K562 (cell line): ENCODE data around the gene C4BPB. TPM values are rescaled to one million over a fixed set of nuclear protein-coding genes. Genes with fewer than 3 reads are reported as not detected.

ENCODE experiments used
- FOXP4 ChIP-seq: sonication (generic); formaldehyde crosslinking; IDR thresholded peaks from 2 replicates; pipeline ENCODE4 v1.8.0; 2022; ENCODE audit warnings: mild to moderate bottlenecking, missing genetic modification reagents, borderline replicate concordance
- GATAD2B ChIP-seq: fragments of 450-650 bp; IDR thresholded peaks from 2 replicates; pipeline ENCODE4 v1.6.1; 2017; ENCODE audit warnings: mild to moderate bottlenecking, borderline replicate concordance
- HLTF ChIP-seq: fragments of 450-650 bp; IDR thresholded peaks from 2 replicates; pipeline ENCODE4 v1.6.1; 2016
- MITF ChIP-seq: IDR thresholded peaks from 2 replicates; pipeline ENCODE4 v1.6.1; 2014; ENCODE audit warnings: antibody characterized with exemption
- NCOR1 ChIP-seq: fragments of 450-650 bp; IDR thresholded peaks from 2 replicates; pipeline ENCODE4 v1.6.1; 2016; ENCODE audit warnings: mild to moderate bottlenecking, moderate library complexity
- POLR2B ChIP-seq: fragments of 450-650 bp; IDR thresholded peaks from 2 replicates; pipeline ENCODE4 v1.6.1; 2018; ENCODE audit warnings: low read depth; ENCODE audit not compliant: partially characterized antibody
- POLR2H ChIP-seq: IDR thresholded peaks from 2 replicates; pipeline ENCODE4 v1.6.1; 2016; ENCODE audit warnings: missing genetic modification characterization, low read depth, mild to moderate bottlenecking, control low read depth, missing compliant biosample characterization, moderate library complexity
- RAD21 ChIP-seq, 2 experiments: fragments of 250-450 bp in 1 of 2; fragments of 450-650 bp in 1 of 2; sonication (Bioruptor Pico) in 1 of 2; formaldehyde crosslinking in 1 of 2; IDR thresholded peaks in 1 of 2; conservative IDR thresholded peaks in 1 of 2; 2 replicates each; pipeline versions ENCODE4 v1.4.0 to v1.8.0; 2020 to 2022; ENCODE audit warnings: mild to moderate bottlenecking in 2 of 2, moderate library complexity in 1 of 2
- SIN3B ChIP-seq: fragments of 450-650 bp; IDR thresholded peaks from 2 replicates; pipeline ENCODE4 v1.6.1; 2017; ENCODE audit warnings: low read depth, mild to moderate bottlenecking, moderate library complexity
- SMARCA4 ChIP-seq: fragments of 450-650 bp; IDR thresholded peaks from 2 replicates; pipeline ENCODE4 v1.6.1; 2016
- TCF3 ChIP-seq: sonication (generic); formaldehyde crosslinking; IDR thresholded peaks from 2 replicates; pipeline ENCODE4 v1.4.0; 2020; ENCODE audit warnings: mild to moderate bottlenecking, missing genetic modification reagents
- ZBTB17 ChIP-seq: fragments of 450-650 bp; formaldehyde crosslinking; IDR thresholded peaks from 2 replicates; pipeline ENCODE4 v1.4.0; 2020; ENCODE audit warnings: mild to moderate bottlenecking
- ZNF76 ChIP-seq: fragments of 250-450 bp; sonication (Bioruptor Pico); IDR thresholded peaks from 2 replicates; pipeline ENCODE4 v1.4.0; 2020; ENCODE audit warnings: mild to moderate bottlenecking, moderate library complexity, borderline replicate concordance
- polyA plus RNA-seq, 8 experiments: library from polyadenylated mRNA; depleted of rRNA in 4 of 8; stranded (reverse) in 5 of 8; unstranded in 3 of 8; fragments of >200 nt; fragmentation: Nextera tagmentation in 2 of 8; fragmentation: Illumina TruSeq in 1 of 8; extraction: Ambion mirVana in 2 of 8; extraction: Trizol in 1 of 8; gene quantifications; 2 replicates each; pipeline versions ENCODE4 v1.2.1 to v1.2.3, GENCODE V29; 2011 to 2014; ENCODE audit warnings: inconsistent platforms in 1 of 8, missing spikeins in 1 of 8
- total RNA-seq, 7 experiments: library from RNA; depleted of rRNA in 6 of 7; stranded (reverse); fragments of >200 nt in 6 of 7; fragmentation: Illumina TruSeq in 2 of 7; extraction: Trizol in 2 of 7; gene quantifications; 2 replicates each; pipeline versions ENCODE4 v1.2.1 to v1.2.3, GENCODE V29; 2011 to 2021; ENCODE audit warnings: low replicate concordance in 1 of 7
- TF ChIP-seq, protein P1 (sequence below): sonication (generic); formaldehyde crosslinking; IDR thresholded peaks from 2 replicates; pipeline ENCODE4 v1.8.1; 2023; ENCODE audit warnings: mild to moderate bottlenecking, missing genetic modification reagents

Gene C4BPB
- total and polyA plus RNA-seq, 9 of the 15 experiments (the other 6 are each of a cell fraction or from before 2014, with no cell fraction given): not detected

- TF ChIP-seq MITF: peak; percentile 93
- peak; percentile 25; the same call in 1 of the 2 replicates for TF ChIP-seq ZNF76 (CRISPR knock-in tag)
- TF ChIP-seq SMARCA4: 0 out of 2 replicates have a peak, but pooled peaks have one; percentile 17
- no peak; the same call in 1 of the 2 replicates for TF ChIP-seq TCF3 (CRISPR knock-in tag)
- TF ChIP-seq NCOR1: no peak
- 0 out of 4 replicates have a peak, but pooled peaks of 1 of the 2 experiments have one; percentile 7 for TF ChIP-seq RAD21 (CRISPR knock-in tag; conservative IDR thresholded peaks at IDR 0.05 in 1 of 2, IDR thresholded peaks at IDR 0.05 in 1 of 2)
- TF ChIP-seq FOXP4 (CRISPR knock-in tag): 0 out of 2 replicates have a peak, but pooled peaks have one; percentile 22
- peak; percentile 39; the same call in 1 of the 2 replicates for TF ChIP-seq ZBTB17 (CRISPR knock-in tag)
- TF ChIP-seq, protein P1, sequence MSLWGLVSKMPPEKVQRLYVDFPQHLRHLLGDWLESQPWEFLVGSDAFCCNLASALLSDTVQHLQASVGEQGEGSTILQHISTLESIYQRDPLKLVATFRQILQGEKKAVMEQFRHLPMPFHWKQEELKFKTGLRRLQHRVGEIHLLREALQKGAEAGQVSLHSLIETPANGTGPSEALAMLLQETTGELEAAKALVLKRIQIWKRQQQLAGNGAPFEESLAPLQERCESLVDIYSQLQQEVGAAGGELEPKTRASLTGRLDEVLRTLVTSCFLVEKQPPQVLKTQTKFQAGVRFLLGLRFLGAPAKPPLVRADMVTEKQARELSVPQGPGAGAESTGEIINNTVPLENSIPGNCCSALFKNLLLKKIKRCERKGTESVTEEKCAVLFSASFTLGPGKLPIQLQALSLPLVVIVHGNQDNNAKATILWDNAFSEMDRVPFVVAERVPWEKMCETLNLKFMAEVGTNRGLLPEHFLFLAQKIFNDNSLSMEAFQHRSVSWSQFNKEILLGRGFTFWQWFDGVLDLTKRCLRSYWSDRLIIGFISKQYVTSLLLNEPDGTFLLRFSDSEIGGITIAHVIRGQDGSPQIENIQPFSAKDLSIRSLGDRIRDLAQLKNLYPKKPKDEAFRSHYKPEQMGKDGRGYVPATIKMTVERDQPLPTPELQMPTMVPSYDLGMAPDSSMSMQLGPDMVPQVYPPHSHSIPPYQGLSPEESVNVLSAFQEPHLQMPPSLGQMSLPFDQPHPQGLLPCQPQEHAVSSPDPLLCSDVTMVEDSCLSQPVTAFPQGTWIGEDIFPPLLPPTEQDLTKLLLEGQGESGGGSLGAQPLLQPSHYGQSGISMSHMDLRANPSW (CRISPR knock-in tag): peak; percentile 58; the same call in 1 of the 2 replicates
- 0 out of 2 replicates have a peak, but pooled peaks have one; percentile 33 for TF ChIP-seq SIN3B
- TF ChIP-seq GATAD2B: no peak
- TF ChIP-seq HLTF: peak; percentile 49; the same call in 1 of the 2 replicates
- TF ChIP-seq POLR2B: peak; percentile 89
- peak; percentile 88 for TF ChIP-seq POLR2H (tag)
Measured at GRCh38 chr1:207052911-207053769, 35.5 kb upstream of the C4BPB start, which contains the start of gene PFKFB2 (continued).
